HCT116 (cell line): ENCODE data around the gene RNF31.

ENCODE experiments used
- EGR1 ChIP-seq: IDR thresholded peaks from 2 replicates; pipeline ENCODE4 v1.6.1; 2012; ENCODE audit warnings: low read depth
- EZH2phosphoT487 ChIP-seq: fragments of 200-600 bp; IDR thresholded peaks from 2 replicates; pipeline ENCODE4 v1.6.1; 2018; ENCODE audit warnings: antibody characterized with exemption, borderline replicate concordance
- POLR2A ChIP-seq: IDR thresholded peaks from 2 replicates; pipeline ENCODE4 v1.7.0; 2011; ENCODE audit warnings: borderline replicate concordance; ENCODE audit not compliant: insufficient read depth, insufficient read length; ENCODE audit errors: extremely low read depth
- SIN3A ChIP-seq: IDR thresholded peaks from 2 replicates; pipeline ENCODE4 v1.6.1; 2012; ENCODE audit warnings: low read depth
- TF ChIP-seq, protein P1 (sequence below): IDR thresholded peaks from 2 replicates; pipeline ENCODE4 v1.6.1; 2012; ENCODE audit warnings: low read depth
- TF ChIP-seq, protein P2 (sequence below): IDR thresholded peaks from 2 replicates; pipeline ENCODE4 v1.6.1; 2012
- TF ChIP-seq, protein P3 (sequence below), 3 experiments: fragments of 200-600 bp in 1 of 3; sonication (generic) in 1 of 3; IDR thresholded peaks in 2 of 3; conservative IDR thresholded peaks in 1 of 3; 2 replicates each; pipeline ENCODE4 v1.5.1; 2012 to 2017; ENCODE audit warnings: low read depth in 2 of 3, low read length in 2 of 3, antibody characterized with exemption in 1 of 3, borderline replicate concordance in 1 of 3, control low read depth in 1 of 3, mild to moderate bottlenecking in 1 of 3, mixed read lengths in 1 of 3, mixed run types in 1 of 3, moderate library complexity in 1 of 3; ENCODE audit not compliant: insufficient read depth in 1 of 3

DNA sequence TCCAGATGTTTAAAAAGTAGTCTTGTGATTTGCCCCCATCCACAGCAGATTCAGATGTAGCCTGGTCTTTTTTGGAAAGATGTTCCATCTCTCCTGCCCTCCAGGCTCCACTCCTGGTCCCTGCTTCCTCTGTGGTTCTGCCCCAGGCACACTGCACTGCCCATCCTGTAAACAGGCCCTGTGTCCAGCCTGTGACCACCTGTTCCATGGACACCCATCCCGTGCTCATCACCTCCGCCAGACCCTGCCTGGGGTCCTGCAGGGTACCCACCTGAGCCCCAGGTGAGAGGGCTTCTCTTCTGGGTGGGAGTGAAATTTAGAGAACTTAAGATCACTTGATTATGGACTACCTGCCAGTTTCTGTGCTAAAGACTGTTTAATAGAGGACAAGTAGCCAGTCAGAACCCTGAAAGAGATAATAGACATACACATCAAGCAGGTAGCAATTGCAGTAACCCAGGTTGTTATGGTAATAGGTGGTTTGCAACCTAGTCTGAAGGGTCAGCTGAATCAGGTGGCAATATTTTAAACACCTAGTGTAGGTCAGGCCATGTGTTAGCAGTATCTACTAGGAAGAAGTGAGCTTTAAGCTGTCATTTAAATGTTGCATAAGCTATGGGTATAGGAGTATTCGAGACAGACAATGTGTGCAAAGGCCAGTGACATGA is 2.1 kb downstream of the RNF31 start:
- TF ChIP-seq, protein P1, sequence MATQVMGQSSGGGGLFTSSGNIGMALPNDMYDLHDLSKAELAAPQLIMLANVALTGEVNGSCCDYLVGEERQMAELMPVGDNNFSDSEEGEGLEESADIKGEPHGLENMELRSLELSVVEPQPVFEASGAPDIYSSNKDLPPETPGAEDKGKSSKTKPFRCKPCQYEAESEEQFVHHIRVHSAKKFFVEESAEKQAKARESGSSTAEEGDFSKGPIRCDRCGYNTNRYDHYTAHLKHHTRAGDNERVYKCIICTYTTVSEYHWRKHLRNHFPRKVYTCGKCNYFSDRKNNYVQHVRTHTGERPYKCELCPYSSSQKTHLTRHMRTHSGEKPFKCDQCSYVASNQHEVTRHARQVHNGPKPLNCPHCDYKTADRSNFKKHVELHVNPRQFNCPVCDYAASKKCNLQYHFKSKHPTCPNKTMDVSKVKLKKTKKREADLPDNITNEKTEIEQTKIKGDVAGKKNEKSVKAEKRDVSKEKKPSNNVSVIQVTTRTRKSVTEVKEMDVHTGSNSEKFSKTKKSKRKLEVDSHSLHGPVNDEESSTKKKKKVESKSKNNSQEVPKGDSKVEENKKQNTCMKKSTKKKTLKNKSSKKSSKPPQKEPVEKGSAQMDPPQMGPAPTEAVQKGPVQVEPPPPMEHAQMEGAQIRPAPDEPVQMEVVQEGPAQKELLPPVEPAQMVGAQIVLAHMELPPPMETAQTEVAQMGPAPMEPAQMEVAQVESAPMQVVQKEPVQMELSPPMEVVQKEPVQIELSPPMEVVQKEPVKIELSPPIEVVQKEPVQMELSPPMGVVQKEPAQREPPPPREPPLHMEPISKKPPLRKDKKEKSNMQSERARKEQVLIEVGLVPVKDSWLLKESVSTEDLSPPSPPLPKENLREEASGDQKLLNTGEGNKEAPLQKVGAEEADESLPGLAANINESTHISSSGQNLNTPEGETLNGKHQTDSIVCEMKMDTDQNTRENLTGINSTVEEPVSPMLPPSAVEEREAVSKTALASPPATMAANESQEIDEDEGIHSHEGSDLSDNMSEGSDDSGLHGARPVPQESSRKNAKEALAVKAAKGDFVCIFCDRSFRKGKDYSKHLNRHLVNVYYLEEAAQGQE, result no peak
- TF ChIP-seq, protein P2, sequence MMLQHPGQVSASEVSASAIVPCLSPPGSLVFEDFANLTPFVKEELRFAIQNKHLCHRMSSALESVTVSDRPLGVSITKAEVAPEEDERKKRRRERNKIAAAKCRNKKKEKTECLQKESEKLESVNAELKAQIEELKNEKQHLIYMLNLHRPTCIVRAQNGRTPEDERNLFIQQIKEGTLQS, result no peak
- TF ChIP-seq, protein P3, sequence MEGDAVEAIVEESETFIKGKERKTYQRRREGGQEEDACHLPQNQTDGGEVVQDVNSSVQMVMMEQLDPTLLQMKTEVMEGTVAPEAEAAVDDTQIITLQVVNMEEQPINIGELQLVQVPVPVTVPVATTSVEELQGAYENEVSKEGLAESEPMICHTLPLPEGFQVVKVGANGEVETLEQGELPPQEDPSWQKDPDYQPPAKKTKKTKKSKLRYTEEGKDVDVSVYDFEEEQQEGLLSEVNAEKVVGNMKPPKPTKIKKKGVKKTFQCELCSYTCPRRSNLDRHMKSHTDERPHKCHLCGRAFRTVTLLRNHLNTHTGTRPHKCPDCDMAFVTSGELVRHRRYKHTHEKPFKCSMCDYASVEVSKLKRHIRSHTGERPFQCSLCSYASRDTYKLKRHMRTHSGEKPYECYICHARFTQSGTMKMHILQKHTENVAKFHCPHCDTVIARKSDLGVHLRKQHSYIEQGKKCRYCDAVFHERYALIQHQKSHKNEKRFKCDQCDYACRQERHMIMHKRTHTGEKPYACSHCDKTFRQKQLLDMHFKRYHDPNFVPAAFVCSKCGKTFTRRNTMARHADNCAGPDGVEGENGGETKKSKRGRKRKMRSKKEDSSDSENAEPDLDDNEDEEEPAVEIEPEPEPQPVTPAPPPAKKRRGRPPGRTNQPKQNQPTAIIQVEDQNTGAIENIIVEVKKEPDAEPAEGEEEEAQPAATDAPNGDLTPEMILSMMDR (IDR thresholded peaks at IDR 0.05 in 2 of 3, conservative IDR thresholded peaks at IDR 0.05 in 1 of 3; ENCODE audit: borderline replicate concordance in 1 of 3, insufficient read depth in 1 of 3, low read depth in 2 of 3, low read length in 2 of 3), result no peak
- TF ChIP-seq EZH2phosphoT487 (no peak), POLR2A (no peak), SIN3A (no peak), EGR1 (no peak)
